K562 (cell line): ENCODE measurements around the gene RGS14. TPM values are rescaled to one million over a fixed set of nuclear protein-coding genes. Genes with fewer than 3 reads are reported as not detected.

Experiments used
- CGGBP1 ChIP-seq: fragments of 250-450 bp; sonication (Bioruptor Pico); IDR thresholded peaks from 2 replicates; pipeline ENCODE4 v1.9.0; 2021; ENCODE audit warnings: mild to moderate bottlenecking
- CREB3L1 ChIP-seq: fragments of 450-650 bp; IDR thresholded peaks from 2 replicates; pipeline ENCODE4 v1.6.1; 2014; ENCODE audit warnings: low read depth, mild to moderate bottlenecking, moderate library complexity, borderline replicate concordance
- FOXP1 ChIP-seq: sonication (generic); formaldehyde crosslinking; IDR thresholded peaks from 2 replicates; pipeline ENCODE4 v1.8.0; 2022; ENCODE audit warnings: mild to moderate bottlenecking, missing genetic modification reagents
- GTF2E2 ChIP-seq: fragments of 200-800 bp; sonication (Bioruptor generic); IDR thresholded peaks from 2 replicates; pipeline ENCODE4 v1.6.1; 2016; ENCODE audit warnings: missing genetic modification characterization, missing compliant biosample characterization
- HMGN3 ChIP-seq: IDR thresholded peaks from 2 replicates; pipeline ENCODE4 v1.6.1; 2011; ENCODE audit warnings: borderline replicate concordance, low read depth, mild to moderate bottlenecking, mixed read lengths, low read length; ENCODE audit not compliant: insufficient read length; ENCODE audit errors: extremely low read depth
- HNRNPUL1 ChIP-seq: fragments of 200-400 bp; formaldehyde crosslinking; IDR thresholded peaks from 2 replicates; pipeline ENCODE4 v1.6.1; 2017; ENCODE audit warnings: low read length
- IRF9 ChIP-seq: fragments of 450-650 bp; IDR thresholded peaks from 2 replicates; pipeline ENCODE4 v1.6.1; 2016; ENCODE audit warnings: missing biosample characterization, missing genetic modification characterization
- KLF1 ChIP-seq: fragments of 450-650 bp; IDR thresholded peaks from 2 replicates; pipeline ENCODE4 v1.6.1; 2016; ENCODE audit warnings: missing genetic modification characterization, missing compliant biosample characterization
- MEF2D ChIP-seq: conservative IDR thresholded peaks from 2 replicates; pipeline ENCODE4 v1.6.1; 2016; ENCODE audit warnings: low read depth, missing genetic modification characterization, missing compliant biosample characterization
- PHF20 ChIP-seq: fragments of 450-650 bp; IDR thresholded peaks from 2 replicates; pipeline ENCODE4 v1.6.1; 2018; ENCODE audit not compliant: partially characterized antibody
- POU5F1 ChIP-seq: fragments of 150-350 bp; IDR thresholded peaks from 2 replicates; pipeline ENCODE4 v1.6.1; 2014; ENCODE audit warnings: borderline replicate concordance, low read length, low read depth, mild to moderate bottlenecking; ENCODE audit not compliant: partially characterized antibody
- SIX5 ChIP-seq, 2 experiments: IDR thresholded peaks; 2 replicates each; pipeline ENCODE4 v1.6.1; 2011; ENCODE audit warnings: low read length in 2 of 2, borderline replicate concordance in 1 of 2, low read depth in 1 of 2, mild to moderate bottlenecking in 1 of 2, moderate library complexity in 1 of 2; ENCODE audit not compliant: insufficient read depth in 1 of 2
- SMAD3 ChIP-seq: fragments of 450-650 bp; formaldehyde crosslinking; conservative IDR thresholded peaks from 2 replicates; pipeline ENCODE4 v1.4.0; 2020; ENCODE audit warnings: mild to moderate bottlenecking
- ZBTB11 ChIP-seq, 3 experiments: fragments of 200-800 bp in 1 of 3; fragments of 250-450 bp in 1 of 3; fragments of 450-650 bp in 1 of 3; sonication (Bioruptor Pico) in 1 of 3; sonication (Bioruptor generic) in 1 of 3; formaldehyde crosslinking in 1 of 3; IDR thresholded peaks; 2 replicates each; pipeline versions ENCODE4 v1.6.1 to v1.8.0; 2016 to 2022; ENCODE audit warnings: mild to moderate bottlenecking in 2 of 3, missing genetic modification characterization in 2 of 3, missing compliant biosample characterization in 1 of 3, moderate library complexity in 1 of 3
- ZNF124 ChIP-seq: sonication (generic); formaldehyde crosslinking; IDR thresholded peaks from 2 replicates; pipeline ENCODE4 v1.8.1; 2022; ENCODE audit warnings: missing genetic modification reagents
- ZNF174 ChIP-seq: fragments of 250-450 bp; sonication (Bioruptor Pico); IDR thresholded peaks from 2 replicates; pipeline ENCODE4 v1.4.0; 2020; ENCODE audit warnings: mild to moderate bottlenecking
- ZZZ3 ChIP-seq: fragments of 450-650 bp; IDR thresholded peaks from 2 replicates; pipeline ENCODE4 v1.6.1; 2016; ENCODE audit warnings: antibody characterized with exemption, mild to moderate bottlenecking, moderate library complexity
- polyA plus RNA-seq, 8 experiments: library from polyadenylated mRNA; depleted of rRNA in 4 of 8; stranded (reverse) in 5 of 8; unstranded in 3 of 8; fragments of >200 nt; fragmentation: Nextera tagmentation in 2 of 8; fragmentation: Illumina TruSeq in 1 of 8; extraction: Ambion mirVana in 2 of 8; extraction: Trizol in 1 of 8; gene quantifications; 2 replicates each; pipeline versions ENCODE4 v1.2.1 to v1.2.3, GENCODE V29; 2011 to 2014; ENCODE audit warnings: inconsistent platforms in 1 of 8, missing spikeins in 1 of 8
- total RNA-seq, 7 experiments: library from RNA; depleted of rRNA in 6 of 7; stranded (reverse); fragments of >200 nt in 6 of 7; fragmentation: Illumina TruSeq in 2 of 7; extraction: Trizol in 2 of 7; gene quantifications; 2 replicates each; pipeline versions ENCODE4 v1.2.1 to v1.2.3, GENCODE V29; 2011 to 2021; ENCODE audit warnings: low replicate concordance in 1 of 7

The RGS14 gene
- total and polyA plus RNA-seq, 9 of the 15 experiments (the other 6 are each of a cell fraction or from before 2014, with no cell fraction given): 0.28 to 75.9 (median 34.5) TPM

GRCh38 chr5:177311723-177312648 is 45.7 kb upstream of the RGS14 start, which contains the start of gene MXD3 (continued):
- no peak for TF ChIP-seq ZNF124
- TF ChIP-seq FOXP1 (CRISPR knock-in tag): no peak
- TF ChIP-seq SMAD3 (CRISPR knock-in tag): no peak
- TF ChIP-seq KLF1 (tag): peak; percentile 44; the same call in 1 of the 2 replicates
- peak; percentile 48 for TF ChIP-seq HMGN3
- no peak for TF ChIP-seq HNRNPUL1
- TF ChIP-seq SIX5 (IDR thresholded peaks at IDR 0.05; ENCODE audit: borderline replicate concordance in 1 of 2, insufficient read depth in 1 of 2, low read depth in 1 of 2, low read length in 2 of 2): no peak
- no peak for TF ChIP-seq POU5F1
- TF ChIP-seq ZZZ3: no peak
- no peak for TF ChIP-seq ZNF174 (CRISPR knock-in tag)
- TF ChIP-seq MEF2D (tag): no peak
- TF ChIP-seq PHF20: peak; percentile 35
- no peak for TF ChIP-seq IRF9 (tag)
- no peak for TF ChIP-seq CGGBP1 (CRISPR knock-in tag)
- TF ChIP-seq CREB3L1: peak; percentile 63; the same call in 1 of the 2 replicates
- TF ChIP-seq ZBTB11 (CRISPR knock-in tag; IDR thresholded peaks at IDR 0.05): peak in 2 of 3 experiments; percentile 81 to 83; a peak in 4 of 6 replicates
- no peak for TF ChIP-seq GTF2E2 (tag)
